PC-9 (cell line): Measurements from ENCODE around the gene SVEP1. TPM values are rescaled to one million over a fixed set of nuclear protein-coding genes. Genes with fewer than 3 reads are reported as not detected.

Experiments
- BruUV-seq: library from RNA; stranded (reverse); fragments of 400-500 nt; replicated peaks from 2 replicates; lab custom pipeline; 2021; lab: Mats Ljungman, UMichigan
- CTCF ChIA-PET: fragments of 300-600 bp; sonication (Branson Sonifier 250); formaldehyde crosslinking; loops from one replicate; lab custom pipeline; 2022; ENCODE audit warnings: antibody characterized with exemption; lab: Charles Lee
- POLR2A ChIA-PET: fragments of 300-600 bp; sonication (Branson Sonifier 250); formaldehyde crosslinking; loops from one replicate; lab custom pipeline; 2022; ENCODE audit warnings: antibody characterized with exemption; ENCODE audit not compliant: unreplicated experiment; lab: Charles Lee
- DNase-seq, 2 experiments: peaks; one replicate each; pipeline versions ENCODE4 v3.0.0 to v3.0.0-alpha.2; 2015 to 2022; ENCODE audit warnings: mixed read lengths in 1 of 2
- H2AFZ ChIP-seq: fragments of 200-600 bp; sonication (generic); 2 replicates; pipeline ENCODE4 v1.8.1; 2017; ENCODE audit warnings: antibody characterized with exemption
- H3F3A ChIP-seq: fragments of 200-600 bp; sonication (generic); 2 replicates; pipeline ENCODE4 v1.8.1; 2017; ENCODE audit warnings: antibody characterized with exemption, mild to moderate bottlenecking, low read depth; ENCODE audit not compliant: insufficient read depth
- H3K27ac ChIP-seq: fragments of 200-600 bp; sonication (generic); 2 replicates; pipeline ENCODE4 v1.6.1; 2016; ENCODE audit warnings: mixed run types
- H3K27me3 ChIP-seq: fragments of 200-600 bp; sonication (generic); 2 replicates; pipeline ENCODE4 v1.6.1; 2016; ENCODE audit warnings: low read depth, mixed run types; ENCODE audit not compliant: insufficient read depth
- H3K36me3 ChIP-seq: fragments of 200-600 bp; sonication (generic); 2 replicates; pipeline ENCODE4 v1.6.1; 2016; ENCODE audit warnings: low read depth, mixed run types
- H3K4me1 ChIP-seq: fragments of 200-600 bp; sonication (generic); replicated peaks from 2 replicates; pipeline ENCODE4 v1.6.1; 2016; ENCODE audit warnings: mixed run types; ENCODE audit not compliant: insufficient read depth
- H3K4me2 ChIP-seq: fragments of 200-600 bp; sonication (generic); 2 replicates; pipeline ENCODE4 v1.6.1; 2017; ENCODE audit warnings: mixed run types
- H3K4me3 ChIP-seq: fragments of 200-600 bp; sonication (generic); 2 replicates; pipeline ENCODE4 v1.6.1; 2016; ENCODE audit warnings: mixed run types
- H3K79me2 ChIP-seq: fragments of 200-600 bp; sonication (generic); 2 replicates; pipeline ENCODE4 v1.6.1; 2017; ENCODE audit warnings: low read depth, mixed run types
- H3K9me2 ChIP-seq: fragments of 200-600 bp; sonication (generic); 2 replicates; pipeline ENCODE4 v1.8.1; 2017; ENCODE audit warnings: mild to moderate bottlenecking; ENCODE audit not compliant: insufficient read depth
- H3K9me3 ChIP-seq: fragments of 200-600 bp; sonication (generic); 2 replicates; pipeline ENCODE4 v1.8.1; 2016; ENCODE audit warnings: low read depth; ENCODE audit not compliant: insufficient read depth
- H4K20me1 ChIP-seq: fragments of 200-600 bp; sonication (generic); 2 replicates; pipeline ENCODE4 v1.8.1; 2017; ENCODE audit not compliant: insufficient read depth
- CTCF ChIP-seq: fragments of 200-600 bp; sonication (generic); conservative IDR thresholded peaks from 2 replicates; pipeline ENCODE4 v1.6.1; 2017; ENCODE audit warnings: mixed run types, antibody characterized with exemption, mild to moderate bottlenecking, moderate library complexity
- EZH2 ChIP-seq: fragments of 200-600 bp; sonication (generic); IDR thresholded peaks from 2 replicates; pipeline ENCODE4 v1.8.0; 2017; ENCODE audit warnings: antibody characterized with exemption, low read depth
- intact Hi-C: fragments of 100-400 bp; cut with micrococcal nuclease; formaldehyde crosslinking; loops from one replicate; pipeline ENCODE4 v1.10.0; 2022; ENCODE audit not compliant: unreplicated experiment
- total RNA-seq: library from RNA; stranded (reverse); gene quantifications from 2 replicates; pipeline ENCODE4 v1.2.3, GENCODE V29; 2021

The SVEP1 gene
- total RNA-seq, 1 experiment from 2014 or later: 3.3 TPM

DNA sequence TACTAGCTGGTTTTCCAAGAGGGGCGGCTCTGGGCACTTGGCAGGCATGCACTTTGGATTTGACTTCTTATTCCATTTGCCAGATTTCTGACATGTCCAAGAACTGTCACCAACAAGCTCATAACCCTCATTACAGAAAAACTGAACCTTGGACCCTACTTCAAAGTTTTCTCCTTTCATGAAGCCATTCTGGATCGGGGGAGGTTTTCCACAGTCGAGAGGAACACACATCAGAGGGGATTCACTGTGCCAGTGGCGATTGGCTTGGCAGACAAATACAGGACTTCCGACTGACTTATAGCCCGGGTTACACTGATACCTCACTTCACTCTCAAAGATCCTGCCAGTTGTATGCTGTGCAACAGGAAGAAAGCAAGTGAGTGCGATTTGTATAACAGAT is 170.9 kb downstream of the SVEP1 start:
- Histone ChIP-seq H4K20me1 (no peaks in the 10 kb centered on the region), H3K4me3 (no peak overlapping the region), H3K79me2 (no peaks in the 10 kb centered on the region), H2AFZ (no peak overlapping the region), H3K36me3 (peaks cover 3% of the 10 kb centered on the region; the same call in 1 of the 2 replicates), H3K4me2 (no peak overlapping the region), H3K9me2 (no peaks in the 10 kb centered on the region), H3K27ac (no peak overlapping the region), H3K4me1 (no peaks in the 10 kb centered on the region), H3K27me3 (no peaks in the 10 kb centered on the region), H3F3A (no peaks in the 10 kb centered on the region), H3K9me3 (no peaks in the 10 kb centered on the region)
- BruUV-seq: no TSS peak
- TF ChIP-seq CTCF (no peak), EZH2 (no peak)
- no peak for DNase-seq
- ChIA-PET CTCF (no interaction called here), POLR2A (no interaction called here)
- intact Hi-C loops: no loop called here

DNA sequence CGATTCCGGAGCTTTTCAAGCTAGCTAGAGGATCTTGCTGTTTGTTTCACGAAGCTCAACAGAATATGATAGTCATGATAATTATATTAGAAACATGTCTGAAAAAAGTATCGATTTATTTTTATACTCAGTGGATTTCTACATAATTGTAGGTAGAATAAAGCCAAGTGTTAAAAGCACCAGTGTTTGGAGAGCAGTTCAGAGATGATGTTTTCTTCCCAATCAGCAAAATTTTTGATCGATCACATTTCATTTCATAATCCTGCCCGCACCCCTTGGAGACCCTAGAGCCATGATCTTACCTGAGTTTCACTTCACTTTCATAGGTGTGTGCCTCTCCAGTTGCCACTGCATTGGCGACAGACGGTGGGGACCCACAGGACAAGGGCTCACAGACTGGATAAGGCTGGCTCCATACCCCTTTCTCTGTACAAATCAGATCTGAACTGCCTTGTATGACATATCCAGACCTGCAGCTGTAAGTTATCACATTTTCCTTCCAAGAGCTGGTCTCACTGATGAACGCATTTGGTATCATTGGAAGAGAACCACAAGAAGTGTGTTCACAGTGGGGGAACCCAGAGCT is 173.6 kb downstream of the SVEP1 start:
- no peaks in the 10 kb centered on the region for H3K9me2 ChIP-seq
- H3K4me1 ChIP-seq: no peaks in the 10 kb centered on the region
- peaks cover 3% of the 10 kb centered on the region; the same call in 1 of the 2 replicates for H3K36me3 ChIP-seq
- no peak for DNase-seq
- no peaks in the 10 kb centered on the region for H4K20me1 ChIP-seq
- H2AFZ ChIP-seq: no peak overlapping the region
- intact Hi-C loops: no loop called here
- POLR2A ChIA-PET: no interaction called here
- H3F3A ChIP-seq: peaks cover under 1% of the 10 kb centered on the region; the same call in 1 of the 2 replicates
- no peak overlapping the region for H3K4me2 ChIP-seq
- H3K27me3 ChIP-seq: no peaks in the 10 kb centered on the region
- H3K27ac ChIP-seq: no peak overlapping the region
- TF ChIP-seq CTCF (no peak), EZH2 (no peak)
- no TSS peak for BruUV-seq
- H3K4me3 ChIP-seq: no peak overlapping the region
- no peaks in the 10 kb centered on the region for H3K9me3 ChIP-seq
- CTCF ChIA-PET: no interaction called here
- no peaks in the 10 kb centered on the region for H3K79me2 ChIP-seq

GRCh38 chr9:110404473-110404872 is 175.1 kb downstream of the SVEP1 start:
- no peak overlapping the region for H3K27ac ChIP-seq
- intact Hi-C loops: no loop called here
- no peak overlapping the region for H2AFZ ChIP-seq
- H3F3A ChIP-seq: peaks cover 4% of the 10 kb centered on the region; the same call in 1 of the 2 replicates
- no peak for TF ChIP-seq EZH2
- no peak for TF ChIP-seq CTCF
- no peaks in the 10 kb centered on the region for H3K9me2 ChIP-seq
- ChIA-PET POLR2A (no interaction called here), CTCF (no interaction called here)
- no peaks in the 10 kb centered on the region for H4K20me1 ChIP-seq
- 0 out of 2 replicates have a peak, but pooled peaks cover 3% of the 10 kb centered on the region for H3K36me3 ChIP-seq
- no peak overlapping the region for H3K4me2 ChIP-seq
- H3K79me2 ChIP-seq: no peaks in the 10 kb centered on the region
- H3K4me3 ChIP-seq: no peak overlapping the region
- no TSS peak for BruUV-seq
- no peaks in the 10 kb centered on the region for H3K4me1 ChIP-seq
- DNase-seq: no peak
- no peaks in the 10 kb centered on the region for H3K9me3 ChIP-seq
- no peaks in the 10 kb centered on the region for H3K27me3 ChIP-seq
